ENCODE measurements around the gene SHISAL2A.

DNA sequence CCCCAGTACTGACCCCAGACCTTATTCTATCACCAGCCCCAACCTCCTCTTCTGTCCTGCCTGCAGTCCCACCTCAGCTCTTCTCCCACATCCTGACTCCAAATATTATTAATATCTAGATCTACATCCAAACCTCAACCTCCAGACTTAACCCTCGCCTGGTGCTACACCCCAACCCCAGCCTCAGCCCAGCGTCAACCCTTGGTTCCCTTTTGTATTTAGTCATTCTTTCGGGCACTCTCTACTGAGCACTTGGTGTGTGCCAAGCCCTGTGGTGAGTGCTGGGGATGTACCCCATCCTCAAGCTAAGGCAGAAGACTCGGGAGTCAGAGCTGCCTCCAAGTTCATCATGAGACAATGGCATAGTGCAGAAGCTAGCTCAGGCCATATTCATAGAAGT lies 1.1 kb downstream of the SHISAL2A start:
- TF ChIP-seq GATA3 (IDR thresholded peaks at IDR 0.05; ENCODE audit: low read depth, low read length) (no peak), GATA2 (IDR thresholded peaks at IDR 0.05; ENCODE audit: low read depth, low read length) (no peak)
